Measurements from ENCODE around the gene CEP104.

CEP104 gene

GRCh38 chr1:3767328-3767925 lies 89.6 kb downstream of the CEP104 start:
- DNase-seq (ENCODE audit: low read depth in 3 of 3, low spot score in 1 of 3) = no peak

- no peak for DNase-seq (ENCODE audit: low read depth in 3 of 3, low spot score in 1 of 3)
These were observed 93.5 kb downstream of the CEP104 start for GRCh38 chr1:3763351-3764125.

- DNase-seq (ENCODE audit: low read depth in 3 of 3, low spot score in 1 of 3) = no peak
These were observed 94.2 kb downstream of the CEP104 start for GRCh38 chr1:3762873-3763228.

- no peak for DNase-seq (ENCODE audit: low read depth in 3 of 3, low spot score in 1 of 3)
These were observed 94.7 kb downstream of the CEP104 start for GRCh38 chr1:3762151-3762872.
